HG03103 (cell line): ENCODE measurements around the gene B4GALT2.

Experiments used
- ATAC-seq: cut with Tn5 transposase; IDR thresholded peaks from one replicate; pipeline ENCODE4 v1.9.1; 2021; ENCODE audit warnings: low read depth; ENCODE audit not compliant: unreplicated experiment

B4GALT2 gene

DNA sequence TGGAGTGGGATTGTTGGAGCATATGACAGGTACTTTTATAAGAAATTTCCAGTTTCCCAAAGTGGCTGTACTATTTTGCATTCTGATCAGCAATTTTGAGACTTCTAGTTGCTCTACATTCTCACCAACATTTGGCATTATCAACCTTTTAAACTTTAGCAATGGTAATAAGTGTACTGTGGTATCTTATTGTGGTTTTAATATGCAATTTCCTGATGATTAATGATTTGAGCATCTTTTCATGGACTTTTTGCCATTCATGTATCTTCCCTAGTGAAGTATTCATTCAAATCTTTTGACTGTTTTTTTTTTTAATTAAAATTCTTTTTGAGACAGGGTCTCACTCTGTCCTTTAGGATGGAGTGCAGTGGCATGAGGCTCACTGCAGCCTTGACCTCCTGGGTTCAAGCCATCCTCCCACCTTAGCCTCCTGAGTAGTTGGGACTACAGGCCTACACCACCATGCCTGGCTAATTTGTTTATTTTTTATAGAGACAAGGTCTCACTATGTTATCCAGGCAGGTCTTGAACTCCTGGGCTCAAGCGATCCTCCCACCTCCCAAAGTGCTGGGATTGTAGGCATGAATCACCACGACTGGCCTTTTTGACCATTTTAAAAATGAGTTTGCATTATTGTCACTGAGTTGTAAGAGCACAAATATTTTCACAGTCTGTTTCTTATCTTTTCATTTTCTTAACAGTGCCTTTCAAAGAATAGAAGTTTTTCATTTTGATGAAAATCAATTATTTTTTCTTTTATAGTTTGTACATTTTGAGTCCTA is 60.1 kb downstream of the B4GALT2 start:
- ATAC-seq = no peak

- no peak for ATAC-seq
These were observed 61.4 kb downstream of the B4GALT2 start for GRCh38 chr1:44040418-44040817.
